Measurements from ENCODE around the gene HMX1.

DNA sequence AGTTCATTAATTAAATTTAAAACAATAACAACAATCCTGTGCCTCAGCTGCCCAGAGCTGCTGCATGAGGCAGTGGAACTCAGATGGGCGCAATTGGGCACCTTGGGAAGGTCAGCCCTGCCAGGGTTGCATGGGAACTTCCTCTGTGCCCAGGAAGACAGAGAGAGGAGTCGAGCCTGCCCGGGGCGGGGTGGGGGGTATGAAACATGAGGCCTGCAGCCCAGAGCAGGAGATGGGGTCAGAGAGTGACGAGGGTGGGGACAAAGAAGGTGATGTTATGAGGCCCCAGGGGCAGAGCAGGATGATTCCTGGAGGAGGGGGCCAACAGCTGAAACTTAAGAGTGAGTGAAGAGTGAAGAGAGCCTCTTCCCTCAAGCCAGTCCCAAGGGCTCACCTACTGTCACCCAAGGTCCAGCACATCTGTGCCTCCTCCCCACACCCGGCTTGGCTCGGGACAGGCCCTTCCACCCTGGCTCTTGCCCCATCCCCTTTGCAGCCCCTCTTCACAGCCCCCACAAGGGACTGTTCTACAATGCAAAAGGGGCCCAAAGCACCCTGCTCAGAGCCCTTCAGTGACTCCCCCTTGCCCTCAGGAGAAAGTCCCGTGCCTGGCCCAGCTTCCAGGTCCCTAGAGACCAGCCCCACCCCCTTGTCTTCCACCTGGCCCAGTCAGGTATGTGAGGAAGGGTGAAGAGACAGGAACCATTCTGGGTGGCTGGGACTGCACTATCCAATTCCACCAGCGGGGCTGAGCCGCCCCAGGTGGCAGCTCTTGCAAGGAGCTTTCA is 31.4 kb downstream of the HMX1 start:
- no peak for TF ChIP-seq EZH2 (IDR thresholded peaks at IDR 0.05; ENCODE audit: insufficient read depth, poor library complexity, severe bottlenecking)
- TF ChIP-seq EZH2phosphoT487 (IDR thresholded peaks at IDR 0.05; ENCODE audit: insufficient read depth, low read depth), result no peak
